ENCODE data around the gene ATXN10. TPM values are rescaled to one million over a fixed set of nuclear protein-coding genes. Genes with fewer than 3 reads are reported as not detected.
A peak's percentile ranks its signal among the peaks of the same experiment; 100 is the strongest.

ATXN10 gene
- total and polyA plus RNA-seq, 2 of the 13 experiments (the other 11 are each of a cell fraction or from before 2014, with no cell fraction given): 60.1 to 194 TPM

DNA sequence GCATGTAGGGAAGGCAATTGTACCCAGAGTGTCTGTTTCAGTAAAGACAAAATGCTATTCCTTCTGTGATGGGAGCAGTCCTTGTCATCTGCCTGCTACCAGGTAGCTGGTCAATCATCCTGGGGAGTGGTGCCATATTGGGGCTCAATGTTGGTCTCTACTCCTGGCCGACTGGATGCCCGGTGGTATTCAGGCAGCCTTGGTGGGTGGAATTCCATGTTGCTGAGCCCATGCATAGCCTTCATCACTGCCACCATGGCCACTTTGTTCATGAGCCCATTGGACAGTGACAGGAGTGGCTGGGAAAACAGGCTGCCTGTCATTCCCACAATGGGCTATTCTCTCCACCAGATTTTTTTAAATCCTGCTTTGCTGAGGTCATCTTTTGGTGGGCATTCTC lies 184.3 kb downstream of the ATXN10 start:
- Histone ChIP-seq H3K79me2 (ENCODE audit: insufficient read depth, low read length) (no peaks in the 10 kb centered on the region), H3K4me1 (ENCODE audit: insufficient read depth, low read length) (peaks cover 16% of the 10 kb centered on the region), H3K36me3 (replicated peaks in 1 of 2; ENCODE audit: control insufficient read depth in 1 of 2, insufficient read depth in 2 of 2, low read length in 2 of 2) (peaks cover 1 to 16% of the 10 kb centered on the region in 2 experiments; a peak in 3 of 5 replicates), H3K9ac (ENCODE audit: insufficient read depth, low read depth, low read length) (no peak overlapping the region), H3K9me3 (ENCODE audit: low read length) (peaks cover 12% of the 10 kb centered on the region; the same call in 1 of the 2 replicates), H3K27ac (ENCODE audit: extremely low read length, insufficient read depth, low read length) (no peak overlapping the region), H3K4me2 (ENCODE audit: low read depth, low read length) (no peak overlapping the region), H3K4me3 (replicated peaks in 1 of 3; ENCODE audit: insufficient read depth in 1 of 3, low read depth in 2 of 3, low read length in 3 of 3) (no peak overlapping the region), H2AFZ (ENCODE audit: low read length) (no peak overlapping the region), H3K27me3 (ENCODE audit: control insufficient read depth in 1 of 2, insufficient read depth in 2 of 2, low read length in 2 of 2) (no peaks in the 10 kb centered on the region), H4K20me1 (ENCODE audit: insufficient read depth, low read length) (no peaks in the 10 kb centered on the region)
- FAIRE-seq (no peak), ATAC-seq (no peak), DNase-seq (ENCODE audit: low spot score) (no peak)
- TF ChIP-seq ZMAT3 (CRISPR knock-in tag; conservative IDR thresholded peaks at IDR 0.05) (no peak), ZIK1 (CRISPR knock-in tag; IDR thresholded peaks at IDR 0.05; ENCODE audit: borderline replicate concordance, low read depth) (no peak), RBM22 (optimal IDR thresholded peaks at IDR 0.05; ENCODE audit: low read length) (peak; percentile 74)
- ChIA-PET POLR2A (no interaction called here), CTCF (ENCODE audit: low intra/inter-chr PET ratio, low total read pairs) (no interaction called here)
- in situ Hi-C loops (cut with HindIII; ENCODE audit: extremely low pct_ligation_motif_present, low pct_unique_long_range_greater_than_20kb): no loop called here
- WGBS (ENCODE audit: low lambda C conversion rate): 100% methylated on average over 2 of the region's 2 CpGs
- BruUV-seq (replicated peaks): no TSS peak
- intact Hi-C loops (cut with micrococcal nuclease; ENCODE audit: unreplicated experiment): no loop called here

DNA sequence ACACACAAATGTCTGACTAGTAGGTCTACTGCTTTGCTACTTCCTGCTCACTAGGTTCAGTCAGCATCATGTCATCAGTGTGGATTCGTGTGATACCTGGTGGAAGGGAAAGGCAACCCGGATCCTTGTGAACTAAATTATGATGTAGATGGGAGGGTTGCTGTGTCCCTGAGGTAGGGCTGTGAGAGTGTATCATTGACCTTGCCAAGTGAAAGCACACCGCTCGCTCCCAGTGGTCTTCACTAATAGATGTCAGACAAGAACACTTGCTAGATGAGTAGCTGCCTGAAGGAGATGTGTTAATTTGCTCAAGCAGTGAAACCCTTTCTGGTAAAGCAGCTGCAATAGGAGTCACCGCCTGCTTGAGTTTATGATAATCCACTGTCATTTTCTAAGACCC lies 185.9 kb downstream of the ATXN10 start:
- H3K4me1 ChIP-seq (ENCODE audit: insufficient read depth, low read length): peaks cover 16% of the 10 kb centered on the region
- no peak overlapping the region for H3K4me3 ChIP-seq (replicated peaks in 1 of 3; ENCODE audit: insufficient read depth in 1 of 3, low read depth in 2 of 3, low read length in 3 of 3)
- WGBS (ENCODE audit: low lambda C conversion rate): 98% methylated on average over 5 of the region's 5 CpGs
- no peak for ATAC-seq
- H3K36me3 ChIP-seq (replicated peaks in 1 of 2; ENCODE audit: control insufficient read depth in 1 of 2, insufficient read depth in 2 of 2, low read length in 2 of 2): peaks cover 1 to 3% of the 10 kb centered on the region in 2 experiments; a peak in 2 of 5 replicates
- no peak for TF ChIP-seq FOXA1 (IDR thresholded peaks at IDR 0.05)
- no peak for TF ChIP-seq FOXA1 (CRISPR knock-in tag; IDR thresholded peaks at IDR 0.05)
- intact Hi-C loops (cut with micrococcal nuclease; ENCODE audit: unreplicated experiment) (no loop called here), in situ Hi-C loops (cut with HindIII; ENCODE audit: extremely low pct_ligation_motif_present, low pct_unique_long_range_greater_than_20kb) (no loop called here)
- POLR2A ChIA-PET: no interaction called here
- no peak overlapping the region for H3K27ac ChIP-seq (ENCODE audit: extremely low read length, insufficient read depth, low read length)
- H3K27me3 ChIP-seq (ENCODE audit: control insufficient read depth in 1 of 2, insufficient read depth in 2 of 2, low read length in 2 of 2): no peaks in the 10 kb centered on the region
- no TSS peak for BruUV-seq (replicated peaks)
- peaks cover 3% of the 10 kb centered on the region; the same call in 1 of the 2 replicates for H3K9me3 ChIP-seq (ENCODE audit: low read length)
- H4K20me1 ChIP-seq (ENCODE audit: insufficient read depth, low read length): no peaks in the 10 kb centered on the region
- no peak for DNase-seq (ENCODE audit: low spot score)
- no peak overlapping the region for H3K9ac ChIP-seq (ENCODE audit: insufficient read depth, low read depth, low read length)
- no peaks in the 10 kb centered on the region for H3K79me2 ChIP-seq (ENCODE audit: insufficient read depth, low read length)
- H2AFZ ChIP-seq (ENCODE audit: low read length): no peak overlapping the region
- FAIRE-seq: no peak
- CTCF ChIA-PET (ENCODE audit: low intra/inter-chr PET ratio, low total read pairs): no interaction called here
- no peak overlapping the region for H3K4me2 ChIP-seq (ENCODE audit: low read depth, low read length)

Data from HepG2 (cell line).